SH-SY5Y (cell line): ENCODE data around the gene YPEL2.

Source experiments
- GATA2 ChIP-seq: IDR thresholded peaks from 2 replicates; pipeline ENCODE4 v1.6.1; 2011; ENCODE audit warnings: mild to moderate bottlenecking, low read depth, low read length
- GATA3 ChIP-seq: IDR thresholded peaks from 2 replicates; pipeline ENCODE4 v1.6.1; 2011; ENCODE audit warnings: low read depth, mild to moderate bottlenecking, low read length, moderate library complexity

DNA sequence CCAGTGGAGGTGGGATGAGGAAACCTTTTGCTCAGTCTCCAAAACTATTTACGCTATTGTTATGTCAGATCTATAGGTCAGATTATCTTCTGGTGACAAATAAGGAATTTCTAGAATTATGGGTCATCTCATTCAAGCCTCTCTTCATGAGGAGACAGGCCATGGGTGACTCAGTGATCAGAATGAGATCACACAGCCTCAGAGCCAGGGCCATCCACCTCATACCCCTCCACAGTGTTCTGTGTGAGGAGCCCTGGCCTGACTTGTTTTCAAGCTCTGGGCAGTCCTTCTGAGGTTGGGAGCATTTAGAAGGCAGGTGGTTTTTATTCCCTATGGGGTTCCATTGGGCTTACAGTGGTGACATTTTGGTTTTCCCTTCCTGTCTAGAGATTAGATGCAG lies 26.5 kb downstream of the YPEL2 start:
- no peak for TF ChIP-seq GATA2
- TF ChIP-seq GATA3 = no peak
